ENCODE measurements around the gene CCDC77.

Gene CCDC77

GRCh38 chr12:480831-481816, 79.7 kb downstream of the CCDC77 start:
- DNase-seq (ENCODE audit: low spot score): no peak
- FAIRE-seq: no peak

GRCh38 chr12:482061-482460, 80.6 kb downstream of the CCDC77 start:
- FAIRE-seq (no peak), DNase-seq (ENCODE audit: low spot score) (no peak)

DNA sequence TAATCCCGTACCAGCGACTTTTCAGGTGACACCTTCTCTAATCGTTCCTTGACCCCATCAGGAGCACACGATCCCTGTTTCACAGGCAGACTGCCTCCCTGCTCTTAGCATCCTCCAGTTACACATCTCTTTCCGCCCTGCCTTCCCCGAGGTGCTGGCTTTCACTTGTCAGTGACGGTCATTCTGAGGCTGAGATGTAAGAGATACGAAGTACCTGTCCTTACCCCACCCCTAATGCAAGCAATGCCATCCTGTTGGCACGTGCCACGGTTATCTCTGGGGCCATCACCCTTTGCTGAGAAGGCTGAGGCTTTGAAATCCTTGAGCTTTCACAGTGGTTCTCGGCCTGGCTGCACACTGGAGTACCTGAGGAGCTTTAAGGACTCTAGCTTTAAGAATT, 82.7 kb downstream of the CCDC77 start:
- FAIRE-seq: no peak
- no peak for DNase-seq (ENCODE audit: low spot score)

DNA sequence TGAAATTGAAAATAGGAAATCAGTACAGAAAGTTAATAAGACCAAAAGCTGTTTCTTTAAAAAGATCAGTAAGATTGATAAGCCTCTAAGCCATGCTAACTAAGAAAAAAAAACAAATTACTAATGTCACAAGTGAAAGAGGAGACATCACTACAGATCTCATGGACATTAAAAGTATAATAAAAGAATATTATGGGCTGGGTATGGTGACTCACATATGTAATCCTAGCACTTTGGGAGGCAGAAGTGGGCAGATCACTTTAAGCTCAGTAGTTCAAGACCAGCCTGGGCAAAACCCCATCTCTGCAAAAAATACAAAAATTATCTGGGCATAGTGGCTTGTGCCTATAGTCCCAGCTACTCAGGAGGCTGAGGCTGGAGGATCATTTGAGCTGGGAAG, 88.8 kb downstream of the CCDC77 start:
- FAIRE-seq: no peak

More for the DNA sequence above, 88.8 kb downstream of the CCDC77 start:
- DNase-seq (ENCODE audit: low spot score): no peak
